Measurements from ENCODE around the gene UBD.

DNA sequence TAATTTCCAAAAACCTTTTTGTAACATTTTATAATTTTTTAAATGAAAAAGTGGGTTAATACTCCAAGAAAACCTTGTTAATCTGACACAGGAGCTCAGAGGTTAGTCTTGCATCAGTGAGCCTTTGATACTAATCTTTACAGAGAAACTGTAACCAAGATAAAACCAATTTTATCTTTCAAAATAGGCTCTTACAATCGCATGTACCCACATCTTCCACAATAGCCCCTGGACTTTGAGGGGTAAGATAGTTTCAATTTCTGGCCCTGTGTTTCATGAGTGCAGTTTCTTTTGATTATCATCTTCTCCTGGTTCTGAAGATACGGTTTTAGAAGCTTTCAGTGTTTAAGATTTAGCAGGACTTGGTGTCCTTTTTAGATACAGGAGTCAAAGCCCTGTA, 37.3 kb downstream of the UBD start:
- TF ChIP-seq RAD21 (IDR thresholded peaks at IDR 0.05; ENCODE audit: low read depth) (no peak), FOXM1 (IDR thresholded peaks at IDR 0.05; ENCODE audit: borderline replicate concordance, low read depth) (no peak), CREB1 (IDR thresholded peaks at IDR 0.05; ENCODE audit: low read depth) (no peak), EP300 (IDR thresholded peaks at IDR 0.05; ENCODE audit: borderline replicate concordance) (no peak), EGR1 (IDR thresholded peaks at IDR 0.05) (no peak), YY1 (IDR thresholded peaks at IDR 0.05; ENCODE audit: low read depth) (no peak), TAF1 (IDR thresholded peaks at IDR 0.05; ENCODE audit: low read depth) (no peak), TCF12 (IDR thresholded peaks at IDR 0.05; ENCODE audit: low read depth) (no peak), TEAD4 (IDR thresholded peaks at IDR 0.05) (no peak), NFIC (IDR thresholded peaks at IDR 0.05) (no peak), CEBPB (IDR thresholded peaks at IDR 0.05) (no peak)
- TF ChIP-seq, protein P1, sequence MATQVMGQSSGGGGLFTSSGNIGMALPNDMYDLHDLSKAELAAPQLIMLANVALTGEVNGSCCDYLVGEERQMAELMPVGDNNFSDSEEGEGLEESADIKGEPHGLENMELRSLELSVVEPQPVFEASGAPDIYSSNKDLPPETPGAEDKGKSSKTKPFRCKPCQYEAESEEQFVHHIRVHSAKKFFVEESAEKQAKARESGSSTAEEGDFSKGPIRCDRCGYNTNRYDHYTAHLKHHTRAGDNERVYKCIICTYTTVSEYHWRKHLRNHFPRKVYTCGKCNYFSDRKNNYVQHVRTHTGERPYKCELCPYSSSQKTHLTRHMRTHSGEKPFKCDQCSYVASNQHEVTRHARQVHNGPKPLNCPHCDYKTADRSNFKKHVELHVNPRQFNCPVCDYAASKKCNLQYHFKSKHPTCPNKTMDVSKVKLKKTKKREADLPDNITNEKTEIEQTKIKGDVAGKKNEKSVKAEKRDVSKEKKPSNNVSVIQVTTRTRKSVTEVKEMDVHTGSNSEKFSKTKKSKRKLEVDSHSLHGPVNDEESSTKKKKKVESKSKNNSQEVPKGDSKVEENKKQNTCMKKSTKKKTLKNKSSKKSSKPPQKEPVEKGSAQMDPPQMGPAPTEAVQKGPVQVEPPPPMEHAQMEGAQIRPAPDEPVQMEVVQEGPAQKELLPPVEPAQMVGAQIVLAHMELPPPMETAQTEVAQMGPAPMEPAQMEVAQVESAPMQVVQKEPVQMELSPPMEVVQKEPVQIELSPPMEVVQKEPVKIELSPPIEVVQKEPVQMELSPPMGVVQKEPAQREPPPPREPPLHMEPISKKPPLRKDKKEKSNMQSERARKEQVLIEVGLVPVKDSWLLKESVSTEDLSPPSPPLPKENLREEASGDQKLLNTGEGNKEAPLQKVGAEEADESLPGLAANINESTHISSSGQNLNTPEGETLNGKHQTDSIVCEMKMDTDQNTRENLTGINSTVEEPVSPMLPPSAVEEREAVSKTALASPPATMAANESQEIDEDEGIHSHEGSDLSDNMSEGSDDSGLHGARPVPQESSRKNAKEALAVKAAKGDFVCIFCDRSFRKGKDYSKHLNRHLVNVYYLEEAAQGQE (IDR thresholded peaks at IDR 0.05; ENCODE audit: low read depth): no peak
- TF ChIP-seq, protein P2, sequence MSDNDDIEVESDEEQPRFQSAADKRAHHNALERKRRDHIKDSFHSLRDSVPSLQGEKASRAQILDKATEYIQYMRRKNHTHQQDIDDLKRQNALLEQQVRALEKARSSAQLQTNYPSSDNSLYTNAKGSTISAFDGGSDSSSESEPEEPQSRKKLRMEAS (IDR thresholded peaks at IDR 0.05): no peak
- TF ChIP-seq, protein P3, sequence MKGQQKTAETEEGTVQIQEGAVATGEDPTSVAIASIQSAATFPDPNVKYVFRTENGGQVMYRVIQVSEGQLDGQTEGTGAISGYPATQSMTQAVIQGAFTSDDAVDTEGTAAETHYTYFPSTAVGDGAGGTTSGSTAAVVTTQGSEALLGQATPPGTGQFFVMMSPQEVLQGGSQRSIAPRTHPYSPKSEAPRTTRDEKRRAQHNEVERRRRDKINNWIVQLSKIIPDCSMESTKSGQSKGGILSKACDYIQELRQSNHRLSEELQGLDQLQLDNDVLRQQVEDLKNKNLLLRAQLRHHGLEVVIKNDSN (IDR thresholded peaks at IDR 0.05): no peak

Measured in Ishikawa (cell line).